ENCODE data around the gene HDHD2. TPM values are rescaled to one million over a fixed set of nuclear protein-coding genes. Genes with fewer than 3 reads are reported as not detected.

Gene HDHD2
- total and polyA plus RNA-seq, 2 of the 13 experiments (the other 11 are each of a cell fraction or from before 2014, with no cell fraction given), result 10.2 to 34.7 TPM

GRCh38 chr18:47175898-47176575 lies 25.7 kb upstream of the HDHD2 start, which contains the start of gene IER3IP1 (continued):
- TF ChIP-seq GPBP1L1 (CRISPR knock-in tag; IDR thresholded peaks at IDR 0.05), result no peak
- peak; percentile 94; the same call in 1 of the 2 replicates for TF ChIP-seq ZNF430 (CRISPR knock-in tag; IDR thresholded peaks at IDR 0.05)
- TF ChIP-seq ZNF503 (CRISPR knock-in tag; IDR thresholded peaks at IDR 0.05), result 0 out of 2 replicates have a peak, but pooled peaks have one; percentile 49
- TF ChIP-seq ZNF609 (CRISPR knock-in tag; IDR thresholded peaks at IDR 0.05; ENCODE audit: borderline replicate concordance), result peak; percentile 53; the same call in 1 of the 2 replicates
- no peak for TF ChIP-seq CEBPZ (IDR thresholded peaks at IDR 0.05; ENCODE audit: low read length)
- peak; percentile 93 for TF ChIP-seq KMT2B (CRISPR knock-in tag; IDR thresholded peaks at IDR 0.05)
- TF ChIP-seq RELA (CRISPR knock-in tag; IDR thresholded peaks at IDR 0.05), result no peak
- no peak for TF ChIP-seq HNRNPK (IDR thresholded peaks at IDR 0.05; ENCODE audit: low read depth, low read length, poor library complexity, severe bottlenecking)
- TF ChIP-seq ATF2 (CRISPR knock-in tag; IDR thresholded peaks at IDR 0.05), result no peak
- no peak for TF ChIP-seq U2AF2 (IDR thresholded peaks at IDR 0.05; ENCODE audit: low read depth, low read length)
- no peak for TF ChIP-seq BATF2 (CRISPR knock-in tag; IDR thresholded peaks at IDR 0.05)
- TF ChIP-seq FOXJ3 (CRISPR knock-in tag; IDR thresholded peaks at IDR 0.05; ENCODE audit: borderline replicate concordance), result no peak
